HCT116 (cell line): ENCODE data around the gene C10orf53. TPM values are rescaled to one million over a fixed set of nuclear protein-coding genes. Genes with fewer than 3 reads are reported as not detected.

Experiments
- ATAC-seq: fragments of 200-7000 bp; cut with Tn5 transposase; 2 replicates; pipeline ENCODE4 v1.9.1; 2020; ENCODE audit warnings: mild to moderate bottlenecking, moderate library complexity
- BruUV-seq: library from RNA; stranded (reverse); fragments of 400-500 nt; replicated peaks from 2 replicates; lab custom pipeline; 2021; lab: Mats Ljungman, UMichigan
- CTCF ChIA-PET: fragments of 300-600 bp; sonication (Branson Sonifier 250); formaldehyde crosslinking; loops from one replicate; lab custom pipeline; 2021; ENCODE audit warnings: antibody characterized with exemption; lab: Charles Lee
- POLR2A ChIA-PET: fragments of 300-600, 350-600 bp; sonication (Branson Sonifier 250); formaldehyde crosslinking; loops from one replicate; lab custom pipeline; 2021; ENCODE audit warnings: antibody characterized with exemption; lab: Charles Lee
- RAD21 ChIA-PET, 2 experiments: fragments of 300-600 bp; sonication (Branson Sonifier 250); formaldehyde crosslinking; loops; one replicate each; lab custom pipeline; 2023; ENCODE audit warnings: low total read pairs in 2 of 2; ENCODE audit not compliant: uncharacterized antibody in 2 of 2, unreplicated experiment in 2 of 2, low non-redundant PET in 1 of 2; lab: Charles Lee
- DNase-seq: peaks from one replicate; pipeline ENCODE4 v3.0.0-alpha.2; 2010; ENCODE audit warnings: low read depth, low spot score
- H2AFZ ChIP-seq: fragments of 200-600 bp; shearing (Covaris generic), sonication (generic); 2 replicates; pipeline ENCODE4 v1.6.1; 2017; ENCODE audit warnings: low read depth, mixed run types, mixed read lengths, antibody characterized with exemption, low read length; ENCODE audit not compliant: poor library complexity, severe bottlenecking
- H3K27ac ChIP-seq: 2 replicates; pipeline ENCODE4 v1.5.1; 2012; ENCODE audit warnings: low read depth, low read length
- H3K27me3 ChIP-seq: fragments of 200-600 bp; sonication (generic); 2 replicates; pipeline ENCODE4 v1.6.1; 2016; ENCODE audit warnings: mixed run types, low read length, mixed read lengths; ENCODE audit not compliant: insufficient read depth
- H3K36me3 ChIP-seq, 2 experiments: fragments of 200-500 bp in 1 of 2; fragments of 200-600 bp in 1 of 2; sonication (Bioruptor generic) in 1 of 2; sonication (generic) in 1 of 2; 2 replicates each; pipeline versions ENCODE4 v1.5.1 to v1.6.1; 2014 to 2016; ENCODE audit warnings: low read length in 2 of 2, inconsistent platforms in 1 of 2, mixed read lengths in 1 of 2, mixed run types in 1 of 2; ENCODE audit not compliant: insufficient read depth in 2 of 2, control insufficient read depth in 1 of 2
- H3K4me1 ChIP-seq, 2 experiments: fragments of 200-600 bp in 1 of 2; sonication (generic) in 1 of 2; 2 replicates each; pipeline versions ENCODE4 v1.5.1 to v1.6.1; 2012 to 2017; ENCODE audit warnings: low read length in 2 of 2, inconsistent platforms in 1 of 2, mild to moderate bottlenecking in 1 of 2, mixed read lengths in 1 of 2, mixed run types in 1 of 2, moderate library complexity in 1 of 2; ENCODE audit not compliant: insufficient read depth in 2 of 2, control insufficient read depth in 1 of 2
- H3K4me2 ChIP-seq: fragments of 200-600 bp; sonication (generic); 2 replicates; pipeline ENCODE4 v1.6.1; 2017; ENCODE audit warnings: mixed run types, low read length, mixed read lengths
- H3K4me3 ChIP-seq, 2 experiments: fragments of 200-600 bp in 1 of 2; sonication (generic) in 1 of 2; replicated peaks in 1 of 2; 2 replicates each; pipeline ENCODE4 v1.5.1; 2011 to 2016; ENCODE audit warnings: low read length in 2 of 2, control low read depth in 1 of 2, low read depth in 1 of 2, mild to moderate bottlenecking in 1 of 2, mixed read lengths in 1 of 2, mixed run types in 1 of 2
- H3K79me2 ChIP-seq: fragments of 200-600 bp; sonication (generic); 2 replicates; pipeline ENCODE4 v1.6.1; 2017; ENCODE audit warnings: mild to moderate bottlenecking, mixed run types, low read length, moderate library complexity, mixed read lengths; ENCODE audit not compliant: insufficient read depth
- H3K9ac ChIP-seq: fragments of 200-600 bp; sonication (generic); 2 replicates; pipeline ENCODE4 v1.6.1; 2016; ENCODE audit warnings: low read length, mixed read lengths
- H3K9me2 ChIP-seq: fragments of 200-600 bp; sonication (generic), shearing (Covaris generic); 2 replicates; pipeline ENCODE4 v1.6.1; 2017; ENCODE audit warnings: mixed run types, mild to moderate bottlenecking, moderate library complexity; ENCODE audit not compliant: insufficient read depth
- H3K9me3 ChIP-seq, 2 experiments: fragments of 200-500 bp in 1 of 2; fragments of 200-600 bp in 1 of 2; sonication (Bioruptor generic) in 1 of 2; sonication (generic) in 1 of 2; 2 replicates each; pipeline ENCODE4 v1.6.1; 2014 to 2017; ENCODE audit warnings: low read length in 2 of 2, mixed read lengths in 2 of 2, inconsistent platforms in 1 of 2, low read depth in 1 of 2, mild to moderate bottlenecking in 1 of 2, mixed run types in 1 of 2, moderate library complexity in 1 of 2; ENCODE audit not compliant: control insufficient read depth in 1 of 2, insufficient read depth in 1 of 2
- H4K20me1 ChIP-seq: fragments of 200-600 bp; sonication (generic), shearing (Covaris generic); 2 replicates; pipeline ENCODE4 v1.6.1; 2017; ENCODE audit warnings: mixed run types, mild to moderate bottlenecking, moderate library complexity; ENCODE audit not compliant: insufficient read depth
- CEBPB ChIP-seq: IDR thresholded peaks from 2 replicates; pipeline ENCODE4 v1.6.1; 2012; ENCODE audit warnings: low read depth
- EZH2 ChIP-seq: fragments of 200-600 bp; sonication (generic); IDR thresholded peaks from 2 replicates; pipeline ENCODE4 v1.6.1; 2017; ENCODE audit warnings: antibody characterized with exemption, mixed run types
- EZH2phosphoT487 ChIP-seq: fragments of 200-600 bp; IDR thresholded peaks from 2 replicates; pipeline ENCODE4 v1.6.1; 2018; ENCODE audit warnings: antibody characterized with exemption, borderline replicate concordance
- FOSL1 ChIP-seq: IDR thresholded peaks from 2 replicates; pipeline ENCODE4 v1.6.1; 2012; ENCODE audit warnings: low read depth
- JUND ChIP-seq: IDR thresholded peaks from 2 replicates; pipeline ENCODE4 v1.6.1; 2012
- POLR2A ChIP-seq: IDR thresholded peaks from 2 replicates; pipeline ENCODE4 v1.7.0; 2011; ENCODE audit warnings: borderline replicate concordance; ENCODE audit not compliant: insufficient read depth, insufficient read length; ENCODE audit errors: extremely low read depth
- POLR2AphosphoS5 ChIP-seq: IDR thresholded peaks from 2 replicates; pipeline ENCODE4 v1.6.1; 2011; ENCODE audit warnings: mild to moderate bottlenecking, low read depth, low read length, moderate library complexity
- SIN3A ChIP-seq: IDR thresholded peaks from 2 replicates; pipeline ENCODE4 v1.6.1; 2012; ENCODE audit warnings: low read depth
- SP1 ChIP-seq: IDR thresholded peaks from 2 replicates; pipeline ENCODE4 v1.6.1; 2012; ENCODE audit warnings: low read depth
- TCF7L2 ChIP-seq: IDR thresholded peaks from 2 replicates; pipeline ENCODE4 v1.7.0; 2011; ENCODE audit warnings: borderline replicate concordance, inconsistent platforms; ENCODE audit not compliant: insufficient read depth, insufficient read length; ENCODE audit errors: extremely low read depth
- YY1 ChIP-seq: IDR thresholded peaks from 2 replicates; pipeline ENCODE4 v1.6.1; 2011; ENCODE audit warnings: low read length, low read depth, moderate library complexity, mild to moderate bottlenecking; ENCODE audit not compliant: insufficient replicate concordance; ENCODE audit errors: extremely low read depth
- ZFX ChIP-seq: fragments of 450-650 bp; IDR thresholded peaks from 2 replicates; pipeline ENCODE4 v1.6.1; 2017
- ZNF274 ChIP-seq: fragments of 200-500 bp; sonication (Bioruptor generic); IDR thresholded peaks from 2 replicates; pipeline ENCODE4 v1.6.1; 2014; ENCODE audit warnings: mild to moderate bottlenecking, low read depth, low read length, inconsistent platforms
- intact Hi-C: fragments of 100-400 bp; cut with micrococcal nuclease; formaldehyde crosslinking; loops from 2 replicates; pipeline ENCODE4 v1.10.0; 2022
- total RNA-seq: library from RNA; stranded (reverse); gene quantifications from one replicate; pipeline ENCODE4 v1.2.1, GENCODE V29; 2021; ENCODE audit not compliant: unreplicated experiment
- TF ChIP-seq, protein P1 (sequence below), 3 experiments: fragments of 200-600 bp in 1 of 3; sonication (generic) in 1 of 3; IDR thresholded peaks in 2 of 3; conservative IDR thresholded peaks in 1 of 3; 2 replicates each; pipeline ENCODE4 v1.5.1; 2012 to 2017; ENCODE audit warnings: low read depth in 2 of 3, low read length in 2 of 3, antibody characterized with exemption in 1 of 3, borderline replicate concordance in 1 of 3, control low read depth in 1 of 3, mild to moderate bottlenecking in 1 of 3, mixed read lengths in 1 of 3, mixed run types in 1 of 3, moderate library complexity in 1 of 3; ENCODE audit not compliant: insufficient read depth in 1 of 3
- TF ChIP-seq, protein P2 (sequence below): IDR thresholded peaks from 2 replicates; pipeline ENCODE4 v1.6.1; 2012

C10orf53 gene
- total RNA-seq, 1 experiment from 2014 or later, result not detected

GRCh38 chr10:49733866-49734265, 54.4 kb downstream of the C10orf53 start:
- Histone ChIP-seq H3K9ac (no peak overlapping the region), H3K36me3 (no peaks in the 10 kb centered on the region; a peak in 1 of 4 replicates), H3K4me1 (peaks cover 0 to 7% of the 10 kb centered on the region in 2 experiments; a peak in 3 of 4 replicates), H3K4me3 (no peak overlapping the region), H3K4me2 (no peak overlapping the region), H3K27me3 (no peaks in the 10 kb centered on the region), H3K9me2 (no peaks in the 10 kb centered on the region), H2AFZ (no peak overlapping the region), H3K79me2 (no peaks in the 10 kb centered on the region), H3K27ac (no peak overlapping the region)
- RAD21 ChIA-PET, result no interaction called here
- POLR2A ChIA-PET, result no interaction called here
- DNase-seq (no peak), ATAC-seq (no peak)
- intact Hi-C loops, result no loop called here
- no peak for TF ChIP-seq SP1
- TF ChIP-seq JUND, result no peak
- TF ChIP-seq EZH2phosphoT487, result no peak
- TF ChIP-seq, protein P1, sequence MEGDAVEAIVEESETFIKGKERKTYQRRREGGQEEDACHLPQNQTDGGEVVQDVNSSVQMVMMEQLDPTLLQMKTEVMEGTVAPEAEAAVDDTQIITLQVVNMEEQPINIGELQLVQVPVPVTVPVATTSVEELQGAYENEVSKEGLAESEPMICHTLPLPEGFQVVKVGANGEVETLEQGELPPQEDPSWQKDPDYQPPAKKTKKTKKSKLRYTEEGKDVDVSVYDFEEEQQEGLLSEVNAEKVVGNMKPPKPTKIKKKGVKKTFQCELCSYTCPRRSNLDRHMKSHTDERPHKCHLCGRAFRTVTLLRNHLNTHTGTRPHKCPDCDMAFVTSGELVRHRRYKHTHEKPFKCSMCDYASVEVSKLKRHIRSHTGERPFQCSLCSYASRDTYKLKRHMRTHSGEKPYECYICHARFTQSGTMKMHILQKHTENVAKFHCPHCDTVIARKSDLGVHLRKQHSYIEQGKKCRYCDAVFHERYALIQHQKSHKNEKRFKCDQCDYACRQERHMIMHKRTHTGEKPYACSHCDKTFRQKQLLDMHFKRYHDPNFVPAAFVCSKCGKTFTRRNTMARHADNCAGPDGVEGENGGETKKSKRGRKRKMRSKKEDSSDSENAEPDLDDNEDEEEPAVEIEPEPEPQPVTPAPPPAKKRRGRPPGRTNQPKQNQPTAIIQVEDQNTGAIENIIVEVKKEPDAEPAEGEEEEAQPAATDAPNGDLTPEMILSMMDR (IDR thresholded peaks at IDR 0.05 in 2 of 3, conservative IDR thresholded peaks at IDR 0.05 in 1 of 3; ENCODE audit: borderline replicate concordance in 1 of 3, insufficient read depth in 1 of 3, low read depth in 2 of 3, low read length in 2 of 3), result no peak
- TF ChIP-seq POLR2A, result no peak
- TF ChIP-seq, protein P2, sequence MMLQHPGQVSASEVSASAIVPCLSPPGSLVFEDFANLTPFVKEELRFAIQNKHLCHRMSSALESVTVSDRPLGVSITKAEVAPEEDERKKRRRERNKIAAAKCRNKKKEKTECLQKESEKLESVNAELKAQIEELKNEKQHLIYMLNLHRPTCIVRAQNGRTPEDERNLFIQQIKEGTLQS, result no peak
- no peak for TF ChIP-seq ZNF274
- no peak for TF ChIP-seq ZFX
- TF ChIP-seq EZH2, result no peak
- TF ChIP-seq TCF7L2, result no peak
- TF ChIP-seq POLR2AphosphoS5, result no peak
- no peak for TF ChIP-seq YY1
- no peak for TF ChIP-seq CEBPB
- no peak for TF ChIP-seq FOSL1
- no peak for TF ChIP-seq SIN3A
- TF ChIP-seq, all 23 proteins: peak for 0
- CTCF ChIA-PET, result no interaction called here
- H3K9me3 ChIP-seq, result no peaks in the 10 kb centered on the region
- no peaks in the 10 kb centered on the region for H4K20me1 ChIP-seq
- no TSS peak for BruUV-seq
